GM19324 (cell line): ENCODE results near the gene SLC31A1.
A peak's percentile ranks its signal among the peaks of the same experiment; 100 is the strongest.
"Not testable (repeated sequence)": the region's sequence is repeated elsewhere in the genome, so short reads cannot be mapped to it uniquely, and the experiment has no call there.

ENCODE experiments used
- ATAC-seq: cut with Tn5 transposase; IDR thresholded peaks from one replicate; pipeline ENCODE4 v1.9.1; 2021; ENCODE audit warnings: mild to moderate bottlenecking, moderate library complexity; ENCODE audit not compliant: unreplicated experiment, low FRiP score

The SLC31A1 gene

DNA sequence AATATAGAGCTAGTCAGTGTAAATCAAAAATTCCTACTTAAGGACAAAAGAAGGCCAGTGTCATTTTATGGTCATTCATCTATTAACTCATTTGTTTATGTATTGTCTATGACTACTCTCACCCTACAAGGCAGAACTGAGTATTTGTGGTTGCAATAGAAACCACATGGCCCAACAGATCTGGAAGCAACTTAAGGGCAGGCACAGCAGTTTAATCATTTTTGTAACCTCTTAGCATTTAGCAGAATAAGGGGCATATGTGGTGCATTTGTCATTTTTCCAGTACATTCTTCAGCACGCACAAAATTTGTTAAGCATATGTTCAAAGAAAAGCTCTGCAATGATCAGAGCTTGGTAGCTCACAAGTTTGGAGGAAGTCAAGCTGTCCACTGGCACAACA is 1.4 kb upstream of the SLC31A1 start:
- ATAC-seq, result peak; percentile 43

DNA sequence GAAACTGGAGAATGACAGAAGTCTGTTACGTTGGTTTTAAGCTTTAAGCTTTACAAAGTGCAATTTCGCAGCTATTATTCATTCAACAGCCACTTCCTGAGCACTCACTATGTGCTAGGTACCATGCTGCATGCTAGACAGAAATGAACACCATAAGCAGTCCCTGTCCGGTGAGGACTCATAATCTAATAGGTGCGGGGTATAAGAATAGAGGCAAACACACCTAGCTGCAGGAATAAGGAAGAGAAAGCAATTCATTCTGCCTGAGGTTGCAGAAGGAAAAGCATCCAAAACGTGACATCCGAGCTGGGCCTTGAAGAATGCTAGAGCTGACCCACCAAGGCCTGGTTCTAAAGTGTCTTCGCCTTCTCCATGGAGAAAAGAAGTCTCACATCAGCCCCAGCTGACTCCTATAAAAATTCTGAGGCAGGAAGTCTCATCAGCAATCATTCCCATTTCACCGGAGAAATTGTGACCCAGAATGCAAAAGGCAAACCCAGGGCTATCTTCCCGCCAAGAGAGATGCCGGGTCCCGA is 809 bp upstream of the SLC31A1 start:
- no peak for ATAC-seq

DNA sequence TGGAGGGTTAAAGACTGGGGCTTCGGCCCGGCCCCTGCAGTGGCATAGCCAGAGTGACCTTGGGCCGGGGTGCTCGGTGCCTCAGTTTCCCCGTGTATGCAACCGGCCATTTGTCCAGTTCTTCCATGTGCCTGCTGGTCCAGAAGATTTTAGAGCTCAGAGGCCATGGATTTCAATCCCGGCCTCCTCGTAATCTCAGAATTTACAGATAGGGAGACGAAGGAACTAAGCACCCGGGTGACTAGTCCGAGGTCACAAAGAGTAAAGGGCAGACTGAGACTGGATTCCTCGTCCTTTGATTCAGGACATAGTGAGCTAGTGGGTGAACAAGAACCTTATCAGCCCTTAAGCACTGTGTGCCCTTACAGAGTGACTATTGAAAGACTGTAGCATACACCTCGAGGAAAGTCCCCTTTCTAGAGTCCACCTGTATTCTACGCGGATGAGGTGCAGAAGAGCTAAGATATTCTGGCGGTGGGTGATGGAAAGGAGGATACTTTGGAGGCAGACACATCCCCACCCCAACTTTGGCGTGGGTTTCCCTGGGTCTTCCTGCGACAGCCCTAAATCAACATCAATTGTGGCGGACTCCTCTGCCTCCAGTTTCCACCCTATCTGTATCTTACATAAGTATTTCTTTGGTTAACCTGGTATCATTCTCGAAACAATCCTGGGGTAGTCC is 597 bp downstream of the SLC31A1 start:
- no peak for ATAC-seq

DNA sequence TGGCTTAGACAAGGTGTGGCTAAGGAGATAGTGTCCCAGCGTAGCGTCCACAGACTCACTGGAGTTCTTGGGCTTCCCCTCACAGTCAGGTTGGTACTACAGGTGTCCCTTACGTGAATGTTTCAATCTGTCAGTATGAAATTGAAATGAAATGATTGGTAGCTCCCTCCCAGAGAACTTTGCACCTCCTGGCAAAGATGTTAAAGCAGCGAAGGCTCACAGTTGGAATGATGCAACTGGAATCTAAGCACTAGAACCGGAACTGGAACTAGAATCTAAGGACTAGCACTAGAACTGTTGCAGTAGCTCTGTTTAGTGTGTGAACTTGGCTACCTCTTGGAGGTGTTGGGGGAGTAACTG is 1.1 kb downstream of the SLC31A1 start:
- no peak for ATAC-seq

DNA sequence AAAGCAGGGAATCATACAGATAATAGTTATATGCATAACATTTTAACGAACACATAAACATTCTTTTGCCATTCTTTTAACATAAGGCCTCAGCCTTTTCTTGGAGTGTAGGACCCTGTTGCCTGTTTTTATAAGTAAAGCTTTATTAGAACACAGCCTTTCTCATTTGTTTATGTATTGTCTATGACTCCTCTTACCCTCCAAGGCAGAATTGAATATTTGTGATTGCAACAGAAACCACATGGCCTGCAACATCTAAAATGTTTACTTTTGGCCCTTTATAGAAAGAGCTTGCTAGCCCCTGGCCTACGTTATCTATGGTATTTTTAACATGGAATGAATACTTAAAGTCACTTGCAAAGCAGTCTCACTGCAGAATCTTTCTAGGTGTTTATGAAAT is 2.6 kb downstream of the SLC31A1 start:
- no peak for ATAC-seq

DNA sequence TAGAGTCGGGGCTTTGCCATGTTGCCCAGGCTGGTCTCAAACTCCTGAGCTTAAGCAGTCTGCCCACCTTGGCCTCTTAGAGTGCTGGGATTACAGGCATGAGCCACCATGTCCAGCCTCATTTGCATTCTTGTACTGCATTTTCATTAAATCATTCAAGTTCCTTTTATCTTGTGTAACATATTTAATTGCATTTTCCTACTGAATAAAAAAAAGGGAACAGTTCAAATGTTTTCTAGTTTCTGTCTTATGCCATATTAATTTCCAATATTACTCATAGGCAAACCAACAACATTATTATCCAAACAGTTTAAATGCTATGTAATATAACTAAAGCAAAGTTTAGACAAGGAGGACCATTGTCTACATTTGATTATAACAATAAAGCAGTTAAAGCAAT is 6.1 kb downstream of the SLC31A1 start:
- no peak for ATAC-seq

DNA sequence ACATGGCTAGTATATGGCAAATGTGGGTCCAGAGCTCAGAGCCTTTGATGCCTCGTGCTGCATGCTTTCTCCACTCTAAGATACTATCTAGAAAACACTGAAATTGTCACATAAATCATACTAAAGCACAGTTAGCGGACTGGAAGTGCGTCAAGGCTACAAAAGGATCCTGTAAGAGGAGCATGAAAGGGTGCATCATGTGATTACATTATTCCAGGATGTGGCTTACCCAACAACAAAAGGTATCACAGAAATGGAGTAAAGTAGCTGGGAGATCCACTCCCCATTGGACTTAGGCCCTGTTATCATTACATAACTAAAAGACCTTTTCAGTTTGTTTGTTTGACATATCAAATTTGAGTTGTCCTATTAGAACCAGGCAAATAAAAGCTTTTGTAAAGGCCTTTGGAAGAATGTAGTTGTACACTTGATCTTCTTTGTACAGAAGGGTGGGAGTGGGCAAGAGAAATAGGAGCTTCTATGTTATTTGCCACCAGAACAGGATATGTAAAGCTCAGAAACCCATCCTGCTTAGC is 6.9 kb downstream of the SLC31A1 start:
- ATAC-seq, result no peak

DNA sequence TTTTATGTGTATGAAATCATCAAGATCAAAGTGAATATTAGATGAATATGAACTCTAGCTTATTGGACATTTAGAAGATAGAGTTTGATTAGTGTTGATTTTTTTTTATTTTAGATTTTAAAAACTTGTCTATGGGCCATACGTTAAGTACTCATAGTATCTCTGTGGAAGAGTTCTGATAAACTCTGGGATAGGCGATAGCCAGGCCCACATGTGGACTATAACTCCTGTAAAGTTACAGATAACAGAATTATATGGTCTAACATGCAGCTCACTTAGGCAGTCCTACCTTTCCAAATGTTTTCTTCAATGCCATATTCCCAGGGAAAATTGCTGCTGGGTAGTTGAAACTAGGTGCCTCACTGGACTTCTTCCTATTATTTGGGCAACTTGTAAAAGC is 10.4 kb downstream of the SLC31A1 start:
- ATAC-seq, result no peak

DNA sequence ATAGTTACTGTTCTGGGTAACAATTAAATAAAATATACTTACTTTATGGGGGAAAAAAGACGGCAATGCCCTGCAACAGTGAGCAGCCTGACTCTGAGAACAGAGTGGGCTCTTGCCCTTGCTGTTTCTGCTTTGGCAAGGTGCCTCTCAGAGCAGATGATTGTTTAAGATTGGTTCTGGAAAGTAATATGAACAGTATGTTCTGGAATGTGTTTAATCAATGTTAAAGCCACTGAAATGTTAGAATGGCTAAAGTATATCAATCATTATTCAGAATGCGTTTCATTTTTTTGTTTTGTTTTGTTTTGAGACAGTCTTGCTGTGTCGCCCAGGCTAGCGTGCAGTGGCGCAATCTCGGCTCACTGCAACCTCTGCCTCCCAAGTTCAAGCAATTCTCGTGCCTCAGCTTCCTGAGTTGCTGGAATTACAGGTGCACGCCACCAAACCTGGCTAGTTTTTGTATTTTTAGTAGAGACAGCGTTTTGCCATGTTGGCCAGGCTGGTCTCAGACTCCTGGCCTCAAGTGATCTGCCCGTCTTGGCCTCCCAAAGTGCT is 14.4 kb downstream of the SLC31A1 start:
- ATAC-seq, result not testable (repeated sequence)

DNA sequence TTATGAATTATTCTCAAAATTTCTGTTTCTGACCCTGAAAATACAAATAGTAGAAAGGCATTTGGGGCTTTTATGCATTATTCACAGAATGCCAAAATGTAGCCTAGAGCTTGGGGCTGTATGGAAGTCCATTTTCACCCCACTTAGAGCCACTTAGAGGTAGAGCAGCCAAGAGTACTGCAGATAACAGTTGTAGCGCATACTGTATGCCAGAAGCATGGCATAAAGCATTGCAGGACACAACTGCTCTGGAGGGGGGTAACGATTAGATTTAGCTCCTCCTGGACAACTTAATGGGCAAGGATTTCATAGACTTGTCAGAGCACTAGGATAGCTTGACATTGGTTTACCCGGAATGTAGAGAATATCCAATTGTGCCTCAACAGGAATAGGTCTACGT is 15.7 kb downstream of the SLC31A1 start:
- ATAC-seq, result no peak

DNA sequence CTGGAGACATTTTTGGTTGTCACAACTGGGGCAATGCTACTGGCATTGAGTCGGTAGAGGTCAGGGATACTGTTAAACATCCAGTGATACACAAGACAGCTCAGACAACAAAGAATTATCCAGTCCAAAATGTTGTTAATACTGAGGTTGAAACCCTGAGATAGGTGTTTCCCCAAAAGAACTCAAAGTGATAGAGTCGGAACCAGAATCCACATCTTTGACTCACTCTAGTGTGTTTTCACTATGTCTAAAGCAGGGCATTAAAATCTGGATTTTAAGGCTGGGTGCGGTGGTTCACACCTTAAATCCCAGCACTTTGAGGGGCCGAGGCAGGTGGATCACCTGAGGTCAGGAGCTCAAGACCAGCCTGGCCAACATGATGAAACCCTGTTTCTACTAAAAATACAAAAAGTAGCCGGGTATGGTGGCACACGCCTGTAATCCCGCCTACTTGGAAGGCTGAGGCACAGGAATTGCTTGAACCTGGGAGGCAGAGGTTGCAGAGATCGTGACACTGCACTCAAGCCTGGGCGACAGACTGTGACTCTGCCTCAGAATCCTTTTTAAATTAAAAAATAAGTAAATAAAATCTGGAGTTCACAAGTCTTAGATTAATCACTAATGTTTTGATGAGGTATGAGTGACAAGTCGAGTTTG is 17.0 kb downstream of the SLC31A1 start:
- no peak for ATAC-seq

DNA sequence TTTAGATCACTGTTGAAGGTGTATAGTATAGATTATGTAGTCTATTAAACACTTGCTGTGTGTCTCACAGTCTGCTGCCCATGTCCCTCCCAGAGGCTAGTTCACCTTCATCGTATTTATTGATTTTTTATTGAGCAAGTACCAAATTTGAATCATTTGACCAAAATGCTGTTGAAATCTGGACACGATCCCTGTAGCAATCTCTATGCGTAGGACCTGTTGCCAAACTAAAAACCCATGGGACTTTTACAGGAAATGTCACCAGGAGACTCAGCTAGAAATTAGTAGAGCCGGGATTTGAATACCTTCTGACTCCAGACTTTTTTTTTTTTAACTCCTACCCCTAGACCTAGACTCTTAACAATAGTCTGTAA is 17.5 kb downstream of the SLC31A1 start:
- ATAC-seq, result no peak

DNA sequence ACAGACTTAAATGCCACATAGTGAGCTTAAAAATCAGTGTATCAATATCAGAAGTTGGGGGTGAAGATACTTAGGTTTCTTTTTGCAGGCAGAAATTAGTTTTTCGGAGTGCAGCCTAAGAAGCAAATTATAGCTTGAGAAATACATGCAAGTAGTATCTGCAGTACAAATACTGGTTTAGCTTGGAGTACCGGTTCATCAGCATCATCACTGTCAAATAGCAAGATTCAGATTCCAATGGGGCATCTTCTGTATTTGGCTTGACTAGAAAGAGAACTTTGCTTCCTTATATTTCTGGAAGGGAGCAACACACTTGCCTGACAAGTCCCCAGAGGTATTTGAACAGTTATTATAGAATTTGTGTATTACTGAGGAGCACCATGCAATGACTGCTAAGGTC is 19.8 kb downstream of the SLC31A1 start:
- no peak for ATAC-seq

DNA sequence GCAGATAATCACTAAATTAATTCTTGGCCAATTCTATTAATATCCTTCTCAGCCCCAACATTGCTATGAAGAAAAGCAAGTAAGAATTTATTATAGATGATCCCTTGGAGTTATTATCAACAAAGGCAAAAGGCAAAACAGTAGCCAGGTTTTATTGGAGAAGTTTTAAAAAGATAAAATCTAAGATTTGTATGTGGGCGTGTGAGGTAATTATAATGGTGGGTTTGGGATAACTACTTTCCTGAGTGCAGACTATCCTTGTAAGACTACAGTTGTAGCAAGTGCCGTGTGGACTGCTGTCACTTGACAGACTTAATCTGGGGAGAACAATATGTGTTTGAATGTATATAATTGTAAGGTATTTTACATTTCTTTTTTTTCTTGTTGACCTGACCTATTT is 23.2 kb downstream of the SLC31A1 start:
- no peak for ATAC-seq

DNA sequence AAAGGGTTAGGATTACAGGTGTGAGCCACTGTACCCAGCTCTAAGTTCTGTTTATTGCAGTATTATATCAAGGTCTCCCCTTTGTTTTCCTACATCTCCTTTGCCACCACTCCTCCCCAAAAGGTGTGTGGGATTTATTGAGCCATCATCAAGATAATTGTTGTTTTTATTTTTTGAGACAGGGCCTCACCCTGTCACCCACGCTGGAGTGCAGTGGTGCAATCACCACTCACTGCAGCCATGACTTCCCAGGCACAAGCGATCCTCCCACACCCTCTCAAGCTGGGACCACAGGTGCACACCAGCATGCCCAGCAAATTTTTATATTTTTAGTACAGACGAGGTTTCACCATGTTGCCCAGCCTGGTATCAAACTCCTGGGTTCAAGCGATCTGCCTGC is 24.6 kb downstream of the SLC31A1 start:
- no peak for ATAC-seq

DNA sequence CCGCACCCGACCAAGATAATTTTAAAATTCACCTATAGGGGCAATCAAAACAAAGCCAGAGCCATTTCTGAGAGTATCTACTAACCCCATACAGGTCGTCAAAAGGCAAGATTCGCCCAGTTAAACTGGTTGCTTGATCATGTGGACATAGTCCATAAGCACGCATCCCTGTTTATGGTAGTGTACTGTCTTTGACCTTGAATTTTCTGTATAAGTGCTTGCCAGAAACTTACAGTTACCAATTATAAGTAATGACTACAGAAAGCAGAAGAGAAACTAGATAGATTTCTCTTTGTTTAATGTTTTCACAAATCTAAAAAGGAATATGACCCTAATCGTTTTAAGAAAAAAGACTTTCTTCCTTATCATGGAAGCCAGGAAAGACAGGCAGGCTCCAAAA is 25.6 kb downstream of the SLC31A1 start:
- no peak for ATAC-seq

DNA sequence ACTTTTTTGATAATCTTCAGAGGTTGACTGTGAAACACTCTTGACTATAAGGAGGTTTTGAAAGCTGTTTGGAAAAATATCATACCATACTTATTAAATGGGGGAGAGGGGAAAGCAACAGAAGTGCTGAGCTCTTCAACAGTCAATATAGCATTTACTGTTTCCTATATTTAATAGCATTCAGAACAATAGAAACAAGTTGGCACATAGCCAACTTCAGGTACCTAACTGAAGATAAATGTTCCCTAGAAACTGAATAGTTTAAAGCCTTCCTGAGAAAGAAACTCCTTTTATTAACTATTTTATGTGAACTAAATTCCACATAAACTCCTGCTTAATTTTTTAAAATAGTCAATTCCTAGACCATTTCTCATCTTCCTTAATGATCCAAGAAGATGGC is 26.3 kb downstream of the SLC31A1 start:
- ATAC-seq, result no peak

DNA sequence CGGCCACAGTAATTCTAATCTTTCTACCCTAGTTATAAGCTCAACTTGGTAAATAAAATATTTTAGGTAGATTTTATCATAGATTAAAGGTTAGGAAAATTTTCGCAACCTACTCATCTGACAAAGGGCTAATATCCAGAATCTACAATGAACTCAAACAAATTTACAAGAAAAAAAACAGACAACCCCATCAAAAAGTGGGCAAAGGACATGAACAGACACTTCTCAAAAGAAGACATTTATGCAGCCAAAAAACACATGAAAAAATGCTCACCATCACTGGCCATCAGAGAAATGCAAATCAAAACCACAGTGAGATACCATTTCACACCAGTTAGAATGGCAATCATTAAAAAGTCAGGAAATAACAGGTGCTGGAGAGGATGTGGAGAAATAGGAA is 28.3 kb downstream of the SLC31A1 start:
- not testable (repeated sequence) for ATAC-seq

DNA sequence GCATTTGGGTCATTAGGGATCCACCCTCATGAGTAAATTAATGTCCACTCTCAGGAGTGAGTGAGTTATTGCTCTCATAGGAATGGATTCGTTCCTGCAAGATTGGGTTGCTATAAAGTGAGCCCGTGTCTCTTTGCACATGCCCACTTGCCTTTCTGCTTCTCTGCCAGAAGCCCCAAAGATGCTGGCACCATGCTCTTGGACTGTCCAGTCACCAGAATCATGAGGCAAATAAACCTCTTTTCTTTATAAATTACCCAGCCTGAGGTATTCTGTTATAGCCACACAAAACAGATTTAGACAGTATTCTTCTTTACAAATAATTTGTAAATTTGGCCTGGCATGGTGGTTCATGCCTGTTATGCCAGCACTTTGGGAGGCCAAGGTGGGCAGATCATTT is 29.5 kb downstream of the SLC31A1 start:
- ATAC-seq, result no peak

DNA sequence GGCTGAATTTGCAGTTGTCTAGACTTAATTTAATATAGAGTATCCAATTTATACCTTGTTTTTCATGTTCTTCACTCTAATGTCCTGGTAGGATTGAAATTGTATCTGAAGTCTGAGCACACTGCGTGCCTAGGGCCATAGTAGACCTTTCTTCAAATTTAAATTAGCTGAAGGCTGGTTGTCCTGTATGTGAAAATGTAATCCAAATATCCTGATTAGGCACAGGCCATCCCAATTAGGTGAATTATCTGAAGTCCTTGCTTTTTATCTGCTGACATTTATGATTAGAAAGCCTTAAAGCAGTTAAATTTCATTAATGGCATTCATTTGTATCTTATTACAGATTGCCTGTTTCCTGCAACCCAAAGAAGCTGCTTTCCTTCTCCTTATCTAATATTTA is 33.6 kb downstream of the SLC31A1 start:
- ATAC-seq, result no peak

DNA sequence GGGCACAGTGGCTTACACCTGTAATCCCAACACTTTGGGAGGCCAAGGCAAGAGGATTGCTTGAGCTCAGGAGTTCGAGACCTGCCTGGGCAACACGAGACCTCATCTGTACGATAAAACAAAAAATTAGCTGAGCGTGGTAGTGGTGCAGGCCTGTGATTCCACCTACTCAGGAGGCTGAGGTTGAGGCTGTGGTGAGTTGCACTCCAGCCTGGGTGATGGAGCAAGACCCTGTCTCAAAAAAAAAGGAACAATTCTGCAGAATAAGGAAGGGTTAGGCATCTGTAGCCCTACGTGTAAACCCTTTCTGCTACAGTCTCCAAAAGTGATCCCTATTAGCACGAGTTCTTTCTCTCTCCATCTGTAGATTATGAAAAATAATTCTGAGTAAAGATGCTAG is 34.1 kb downstream of the SLC31A1 start:
- ATAC-seq, result no peak

DNA sequence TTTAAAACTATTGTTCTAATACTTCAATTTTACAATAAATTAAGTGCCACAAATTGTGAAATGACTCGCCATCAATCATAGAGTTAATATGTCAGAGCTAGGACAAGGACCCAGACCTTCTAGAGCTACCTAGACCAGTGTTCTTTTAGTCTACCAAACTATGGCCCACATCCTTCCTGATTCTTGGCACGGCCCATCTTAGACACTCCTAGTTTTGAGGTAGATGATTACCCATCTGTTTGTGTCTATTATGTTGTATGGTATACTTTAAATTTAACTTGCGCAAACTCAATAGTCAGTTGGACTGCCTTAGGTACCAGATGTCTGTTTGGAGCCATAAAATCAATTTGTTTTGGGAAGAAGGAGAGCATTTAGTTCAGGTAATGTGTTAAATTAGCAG is 36.5 kb downstream of the SLC31A1 start:
- ATAC-seq, result no peak
